GM19035 (cell line): ENCODE measurements around the gene NSD2.

Experiments
- ATAC-seq: cut with Tn5 transposase; IDR thresholded peaks from one replicate; pipeline ENCODE4 v1.9.1; 2021; ENCODE audit not compliant: unreplicated experiment

Gene NSD2

GRCh38 chr4:1982124-1983052 lies 111.2 kb downstream of the NSD2 start:
- ATAC-seq = no peak

GRCh38 chr4:1983053-1983845 lies 112.1 kb downstream of the NSD2 start:
- no peak for ATAC-seq

GRCh38 chr4:1983846-1984405 lies 112.7 kb downstream of the NSD2 start:
- no peak for ATAC-seq

DNA sequence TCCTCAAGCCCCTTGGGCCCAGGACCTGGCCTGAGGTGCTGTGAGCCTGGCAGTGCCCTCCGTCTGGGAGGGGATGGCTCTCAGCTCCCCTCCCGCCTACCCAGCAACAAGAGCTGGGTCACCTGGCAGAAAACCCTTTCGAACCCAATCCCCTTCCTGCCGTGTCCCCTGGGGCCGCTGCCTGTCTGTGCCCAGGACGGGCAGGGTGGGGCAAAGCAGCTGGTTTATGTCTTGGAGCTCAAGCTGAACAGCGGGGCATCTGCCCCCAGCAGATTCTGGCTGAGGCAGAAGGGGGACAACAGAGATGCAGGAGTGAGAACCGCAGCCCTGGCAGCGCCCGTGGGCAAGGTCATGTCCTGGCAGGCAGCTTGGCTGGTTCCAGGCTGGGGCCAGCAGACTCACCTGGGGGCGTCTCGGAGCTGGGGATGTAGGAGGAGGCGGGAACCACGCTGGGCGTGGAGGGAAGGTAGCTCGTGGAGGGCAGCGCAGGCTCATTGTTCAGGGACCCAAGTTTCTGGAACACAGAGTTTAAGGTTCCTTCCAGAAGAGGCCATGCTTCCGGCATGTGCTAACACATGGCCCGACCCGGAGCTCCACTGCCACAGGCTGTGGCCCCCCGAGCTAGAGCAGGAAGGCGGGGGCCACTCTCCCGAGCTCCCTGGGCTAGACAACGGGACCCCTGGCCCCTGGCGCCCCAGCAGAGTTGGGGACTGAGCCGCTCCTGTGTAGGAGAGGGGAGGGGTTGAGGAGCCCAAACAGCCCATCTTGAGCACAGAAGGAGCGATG lies 113.4 kb downstream of the NSD2 start:
- ATAC-seq = no peak

GRCh38 chr4:1985294-1985693 lies 114.1 kb downstream of the NSD2 start:
- ATAC-seq = no peak

DNA sequence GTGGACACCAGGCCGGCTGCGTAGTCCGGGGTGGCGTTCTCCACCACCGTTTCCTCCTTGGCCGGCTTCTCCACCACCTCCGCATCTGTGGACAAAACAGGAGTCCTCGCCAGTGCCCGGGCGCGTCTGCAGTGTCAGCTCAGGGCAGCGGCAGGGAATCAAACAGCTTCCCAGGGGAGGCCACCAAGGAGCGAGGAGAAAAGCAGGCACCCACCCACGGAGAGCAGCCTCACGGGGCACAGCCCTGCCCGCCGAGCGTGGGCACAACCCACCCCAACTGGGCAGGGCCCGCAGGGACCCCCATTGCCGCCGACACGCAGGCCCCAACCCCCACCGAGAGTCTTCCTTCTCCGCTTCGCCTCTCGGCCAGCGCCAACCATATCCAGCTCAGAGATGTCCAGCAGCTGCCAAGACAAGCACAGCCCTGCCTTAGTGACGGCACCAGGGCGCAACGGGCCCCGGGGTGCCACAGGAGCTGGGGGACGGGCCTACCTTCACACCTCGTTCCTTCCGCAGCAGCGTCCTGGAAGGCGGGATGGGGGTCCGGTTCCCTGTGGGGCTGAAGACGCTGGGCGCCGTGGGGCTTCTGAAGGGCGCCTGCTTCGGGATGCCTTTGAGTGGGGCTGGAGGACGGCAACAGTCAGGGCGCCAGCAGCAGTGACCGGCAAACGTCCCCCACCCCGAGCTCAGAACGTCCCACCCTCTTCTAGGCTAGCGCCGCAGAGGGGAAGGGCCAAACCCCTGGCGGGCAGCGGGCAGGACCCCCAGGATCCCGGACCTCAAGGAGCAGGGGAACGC lies 114.8 kb downstream of the NSD2 start:
- ATAC-seq = no peak

DNA sequence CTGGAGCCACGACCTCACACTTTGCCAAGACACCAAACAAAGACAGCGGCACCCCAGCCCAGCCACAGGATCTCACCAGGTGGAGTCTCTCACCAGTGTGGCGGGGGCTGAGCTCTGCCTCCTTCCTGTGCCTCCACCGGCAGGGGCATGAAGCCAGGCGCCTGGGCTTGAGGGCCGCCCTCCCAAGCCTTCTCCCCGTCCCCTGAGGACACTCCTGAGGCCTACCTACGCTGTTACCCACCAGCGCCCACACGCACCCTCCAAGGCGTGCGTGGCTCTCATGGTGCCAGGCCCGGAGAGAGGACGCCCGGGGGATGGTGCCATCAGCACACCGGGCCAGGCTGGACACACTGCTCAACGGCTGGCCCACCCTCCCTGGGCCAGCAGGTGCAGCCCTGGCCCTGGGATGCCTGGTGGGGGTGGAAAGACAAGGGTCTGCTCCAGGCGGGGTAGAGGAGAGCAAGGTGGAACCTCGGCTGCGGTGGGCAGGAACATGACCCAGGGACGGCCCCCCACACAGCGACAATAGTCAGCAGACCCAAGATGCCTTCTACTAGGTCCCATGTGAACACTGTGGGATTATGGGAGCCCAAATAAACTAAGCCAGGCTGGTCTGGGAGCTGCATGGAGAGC lies 115.5 kb downstream of the NSD2 start:
- no peak for ATAC-seq

DNA sequence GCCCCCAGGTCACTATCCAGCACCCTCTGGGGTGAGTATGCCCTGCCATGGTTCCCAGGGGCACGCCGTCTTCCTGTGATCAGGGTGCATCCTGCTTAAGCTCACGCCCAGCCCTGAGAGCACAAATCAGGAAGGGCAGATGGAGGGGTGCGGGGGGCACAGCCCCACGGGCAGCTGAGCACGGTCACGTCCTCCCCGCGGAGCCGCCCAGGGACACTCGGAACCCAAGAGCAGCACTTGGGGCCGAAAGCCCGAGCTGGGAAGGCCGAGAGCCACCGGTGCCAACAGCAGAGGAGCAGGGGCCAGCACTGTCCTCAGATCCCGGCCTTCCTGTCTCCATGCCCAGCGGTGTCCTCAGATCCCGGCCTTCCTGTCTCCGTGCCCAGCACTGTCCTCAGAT lies 116.1 kb downstream of the NSD2 start:
- no peak for ATAC-seq

GRCh38 chr4:1987721-1988326 lies 116.6 kb downstream of the NSD2 start:
- no peak for ATAC-seq

GRCh38 chr4:1988327-1988724 lies 117.1 kb downstream of the NSD2 start:
- no peak for ATAC-seq

DNA sequence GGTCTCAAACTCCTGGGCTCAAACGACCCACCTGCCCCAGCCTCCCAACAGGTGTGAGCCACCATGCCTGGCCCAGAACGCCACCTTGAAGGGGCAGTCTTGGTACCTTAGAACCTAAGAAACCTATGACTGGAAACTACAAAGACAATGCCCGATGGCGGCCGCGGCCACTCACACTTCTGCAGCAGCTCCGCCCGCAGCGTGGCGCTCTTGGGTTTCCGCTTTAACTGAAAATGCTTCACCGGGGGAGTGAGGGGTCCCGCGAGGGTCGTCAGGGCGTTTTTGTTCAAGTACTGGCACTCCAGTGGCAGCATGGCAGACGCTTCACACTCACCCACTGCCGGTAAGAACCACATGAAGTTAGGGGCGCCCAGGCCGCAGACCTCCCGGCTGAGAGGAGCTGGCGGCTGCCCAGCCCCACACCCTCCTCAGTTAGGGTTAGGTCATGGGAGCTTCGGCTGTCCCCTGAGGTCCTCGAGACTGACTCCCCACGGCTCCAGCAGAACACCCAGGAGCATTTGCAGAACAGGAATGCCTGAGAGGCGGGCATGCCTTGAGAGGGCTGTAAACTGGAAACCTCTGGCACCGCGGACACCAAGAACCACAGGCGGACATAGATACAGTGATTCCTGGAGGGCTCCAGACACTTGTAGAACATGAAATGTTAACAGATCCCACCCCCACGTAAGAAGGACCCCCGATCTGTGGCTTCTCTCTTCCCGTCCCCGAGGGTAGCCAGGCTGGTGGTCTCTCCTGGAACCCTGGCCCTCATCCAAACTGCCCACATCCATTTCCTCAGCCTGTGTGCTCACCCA lies 118.5 kb downstream of the NSD2 start:
- no peak for ATAC-seq

GRCh38 chr4:1990348-1990645 lies 119.1 kb downstream of the NSD2 start:
- ATAC-seq = no peak

GRCh38 chr4:1990676-1991075 lies 119.5 kb downstream of the NSD2 start:
- no peak for ATAC-seq

GRCh38 chr4:1991087-1991486 lies 119.9 kb downstream of the NSD2 start:
- ATAC-seq = no peak

DNA sequence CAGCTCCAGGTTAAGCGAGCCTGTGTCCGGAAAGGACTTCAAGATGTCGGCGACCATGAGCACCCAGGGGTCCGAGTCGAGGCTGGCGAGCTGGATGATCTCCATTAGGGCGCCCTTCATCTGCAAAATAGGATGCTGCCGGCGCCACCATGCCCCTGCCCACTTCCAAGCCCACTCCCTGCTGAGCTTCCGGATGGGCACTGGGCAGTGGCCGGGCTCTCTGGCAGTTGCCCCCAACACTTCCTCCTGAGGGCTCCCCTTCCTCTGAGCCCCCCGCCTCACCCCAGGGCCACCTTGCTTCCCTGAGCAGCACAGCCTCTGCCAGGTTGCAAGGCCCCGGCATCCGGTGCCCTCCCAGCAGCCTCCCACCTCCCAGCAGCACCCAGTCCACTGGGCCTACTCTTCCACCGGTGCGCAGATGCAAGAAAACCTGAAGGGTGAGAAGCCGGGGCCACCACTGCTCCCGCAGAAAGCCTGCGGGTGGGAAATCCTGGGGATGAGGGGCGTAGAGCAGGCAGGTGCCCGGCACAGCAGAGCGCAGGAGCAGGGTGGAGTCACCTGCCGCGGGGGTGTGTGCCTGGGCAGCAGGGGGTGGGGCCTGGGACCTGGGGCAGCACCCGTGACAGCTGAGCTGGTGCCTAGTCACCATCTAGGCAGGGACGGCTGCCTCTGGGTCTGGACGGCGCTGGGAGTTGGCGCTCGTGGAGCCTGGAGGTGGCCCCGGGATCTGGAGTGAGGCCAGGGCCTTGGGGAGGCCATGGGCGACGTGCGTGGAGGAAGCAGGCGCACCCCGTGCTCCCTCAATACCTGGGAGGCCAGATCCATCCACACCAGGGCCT lies 120.6 kb downstream of the NSD2 start:
- ATAC-seq = no peak

DNA sequence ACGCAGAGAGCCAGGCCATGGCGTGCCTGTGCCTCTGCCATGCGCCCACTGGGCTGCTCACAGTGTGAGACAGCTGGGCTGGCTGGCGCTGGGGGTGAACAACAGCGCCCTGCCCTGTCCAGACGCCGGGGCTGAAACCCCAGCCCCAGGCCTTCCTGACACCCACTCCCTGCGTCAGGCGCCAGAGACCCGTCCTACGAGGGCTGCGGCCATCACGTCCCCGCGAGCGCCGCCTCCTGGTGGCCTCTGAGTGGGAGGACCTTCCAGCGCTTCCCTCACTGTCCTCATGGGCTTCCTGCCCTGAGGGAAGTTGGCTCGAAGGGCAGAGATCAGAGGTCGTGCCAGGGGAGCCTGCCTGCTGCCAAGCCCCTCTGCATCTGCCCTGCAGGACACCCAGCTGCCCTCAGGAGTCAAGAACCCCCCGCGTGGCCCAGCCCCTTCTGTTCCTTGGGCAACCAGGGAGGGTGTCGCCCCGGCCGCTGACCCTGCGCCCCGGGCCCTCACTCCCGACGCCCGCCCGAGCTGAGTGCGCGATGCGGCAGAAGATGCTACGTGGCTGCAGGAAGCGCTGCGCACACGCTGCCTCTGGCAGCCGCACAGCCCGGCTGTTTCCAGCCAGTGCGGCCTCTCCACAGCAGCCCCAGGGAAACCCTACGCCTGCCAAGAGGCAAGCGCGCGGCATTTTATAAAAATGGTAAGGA lies 121.4 kb downstream of the NSD2 start:
- no peak for ATAC-seq

GRCh38 chr4:1993169-1993516 lies 122.0 kb downstream of the NSD2 start:
- ATAC-seq = no peak
